Pancreas (tissue), 10 donors: ENCODE results near the gene GABRR3. TPM values are rescaled to one million over a fixed set of nuclear protein-coding genes. Genes with fewer than 3 reads are reported as not detected.

Experiments
- ATAC-seq, 4 donors: fragments of 200-7000 bp; cut with Tn5 transposase; one replicate each; pipeline versions ENCODE4 v1.8.0 to v1.9.1; 2020; ENCODE audit warnings: mild to moderate bottlenecking in 4 of 4, moderate library complexity in 4 of 4
- DNase-seq, 6 donors: peaks; one replicate each; pipeline ENCODE4 v3.0.0-alpha.2; 2020
- FAIRE-seq: peaks from 2 replicates; lab custom pipeline; 2012; peaks lifted over from hg19 to GRCh38; lab: Jason Lieb, UNC
- H3K27ac ChIP-seq, 4 donors: fragments of 200-600 bp; sonication (generic); 1 replicate in 3 of 4; 2 replicates in 1 of 4; pipeline versions ENCODE4 v1.5.0 to v1.8.0; 2020
- H3K27me3 ChIP-seq, 4 donors: fragments of 200-600 bp; one replicate each; pipeline ENCODE4 v1.8.0; 2021
- H3K36me3 ChIP-seq, 3 donors: fragments of 200-600 bp; sonication (generic) in 1 of 3; one replicate each; pipeline versions ENCODE4 v1.5.0 to v1.8.0; 2020 to 2021
- H3K4me1 ChIP-seq, 3 donors: fragments of 200-600 bp; one replicate each; pipeline ENCODE4 v1.8.0; 2021
- H3K4me3 ChIP-seq, 4 donors: fragments of 200-600 bp; sonication (generic) in 2 of 4; one replicate each; pipeline versions ENCODE4 v1.5.0 to v1.8.0; 2020 to 2021
- H3K9me3 ChIP-seq, 4 donors: fragments of 200-600 bp; one replicate each; pipeline ENCODE4 v1.8.0; 2021
- WGBS, 2 donors: extraction: QIAGEN DNeasy Blood & Tissue Kit; methylation state at CpG; one replicate each; pipeline ENCODE4 v1.1.7; 2013; 5-methylcytosine and 5-hydroxymethylcytosine counted together
- intact Hi-C, 3 donors: fragments of 100-400 bp; cut with DNase I; formaldehyde crosslinking; loops; one replicate each; pipeline versions ENCODE4 v1.11.1 to v1.14.2; 2022
- polyA plus RNA-seq, 2 donors: library from polyadenylated mRNA; stranded (reverse); fragments of 200-250 nt; gene quantifications; one replicate each; pipeline ENCODE4 v1.2.3, GENCODE V29; 2013
- total RNA-seq, 6 donors: library from RNA; stranded (reverse); fragmentation: NEBNext Ultra II Directional in 4 of 6; extraction: Animal tissue kit (Norgen Biotek cat#: 25700) in 4 of 6; gene quantifications; one replicate each; pipeline versions ENCODE4 v1.2.1 to v1.2.4, GENCODE V29; 2021 to 2023
- TF ChIP-seq, protein P1 (sequence below), 4 donors: fragments of 200-600 bp; sonication (generic) in 3 of 4; IDR thresholded peaks; one replicate each; pipeline versions ENCODE4 v1.5.0 to v1.8.0; 2021; ENCODE audit warnings: antibody characterized with exemption in 4 of 4
- donor health status: healthy with polysubstance abuse.
- donor health status: DM: no; HTN: no; CAD: no; lungs with moderate emphysema.
- donor health status: DM: no; HTN: no; CAD: no.
- donor health status: control.
- donor health status: control.
- donor health status: Bipolar disorder and iron deficiency.
- donor health status: DM: yes; HTN: yes; CAD: no.
- donor health status: DM: no; HTN: no; CAD: no.
- donor health status: DM: no; HTN: no; CAD: no.
- donor health status: DM: yes; HTN: yes; CAD: no.

Gene GABRR3
- total and polyA plus RNA-seq, 8 donors: 0.02 TPM; not detected in 7

DNA sequence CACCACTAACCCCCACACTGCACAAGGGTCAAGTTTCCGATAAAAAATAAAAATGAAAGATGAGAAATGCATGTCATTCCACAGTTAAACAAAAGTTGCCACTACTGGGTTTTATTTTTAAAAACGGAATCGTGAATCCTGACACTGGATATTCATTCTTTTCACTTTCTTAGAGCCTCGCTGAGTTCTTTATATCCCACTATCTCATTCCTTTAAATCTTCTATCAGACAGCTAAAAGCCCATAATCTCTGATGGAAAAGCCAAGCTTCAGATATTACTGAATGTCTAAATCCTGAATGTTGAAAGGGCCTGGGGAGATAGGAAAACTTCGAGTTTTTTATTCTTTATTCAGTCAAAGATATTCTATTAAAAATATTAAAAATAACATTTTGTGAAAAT, 74.6 kb downstream of the GABRR3 start:
- Histone ChIP-seq H3K27me3 (no peaks in the 10 kb centered on the region), H3K4me3 (no peak overlapping the region), H3K36me3 (peaks cover 0 to 5% (median 0%) of the 10 kb centered on the region in 3 donors), H3K4me1 (peaks cover 0 to 10% (median 9%) of the 10 kb centered on the region in 3 donors), H3K27ac (no peak overlapping the region), H3K9me3 (no peaks in the 10 kb centered on the region)
- intact Hi-C loops: no loop called here
- DNase-seq (no peak), FAIRE-seq (no peak), ATAC-seq (no peak)
- 85 to 91% methylated on average over 5 of the region's 5 CpGs for WGBS, 2 donors
- TF ChIP-seq, protein P1, sequence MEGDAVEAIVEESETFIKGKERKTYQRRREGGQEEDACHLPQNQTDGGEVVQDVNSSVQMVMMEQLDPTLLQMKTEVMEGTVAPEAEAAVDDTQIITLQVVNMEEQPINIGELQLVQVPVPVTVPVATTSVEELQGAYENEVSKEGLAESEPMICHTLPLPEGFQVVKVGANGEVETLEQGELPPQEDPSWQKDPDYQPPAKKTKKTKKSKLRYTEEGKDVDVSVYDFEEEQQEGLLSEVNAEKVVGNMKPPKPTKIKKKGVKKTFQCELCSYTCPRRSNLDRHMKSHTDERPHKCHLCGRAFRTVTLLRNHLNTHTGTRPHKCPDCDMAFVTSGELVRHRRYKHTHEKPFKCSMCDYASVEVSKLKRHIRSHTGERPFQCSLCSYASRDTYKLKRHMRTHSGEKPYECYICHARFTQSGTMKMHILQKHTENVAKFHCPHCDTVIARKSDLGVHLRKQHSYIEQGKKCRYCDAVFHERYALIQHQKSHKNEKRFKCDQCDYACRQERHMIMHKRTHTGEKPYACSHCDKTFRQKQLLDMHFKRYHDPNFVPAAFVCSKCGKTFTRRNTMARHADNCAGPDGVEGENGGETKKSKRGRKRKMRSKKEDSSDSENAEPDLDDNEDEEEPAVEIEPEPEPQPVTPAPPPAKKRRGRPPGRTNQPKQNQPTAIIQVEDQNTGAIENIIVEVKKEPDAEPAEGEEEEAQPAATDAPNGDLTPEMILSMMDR (IDR thresholded peaks at IDR 0.05): no peak

DNA sequence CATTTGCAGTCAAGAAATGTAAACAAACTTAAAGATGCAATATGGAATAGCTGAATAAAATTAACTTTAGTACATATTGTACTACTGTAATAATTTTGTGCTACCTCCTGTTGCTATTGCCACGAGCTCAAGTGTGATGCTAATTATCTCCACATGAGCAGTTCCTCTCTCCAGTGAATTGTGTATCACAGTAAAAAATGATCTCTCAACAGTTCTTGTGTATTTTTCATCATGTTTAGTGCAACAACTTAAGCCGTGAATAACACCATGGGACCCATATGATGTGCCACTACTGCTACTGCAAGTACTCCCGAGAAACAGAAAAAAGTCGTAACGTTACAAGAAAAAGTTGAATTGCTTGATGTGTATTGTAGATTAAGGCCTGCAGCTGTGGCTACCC, 75.2 kb downstream of the GABRR3 start:
- H3K9me3 ChIP-seq: no peaks in the 10 kb centered on the region
- H3K27ac ChIP-seq: no peak overlapping the region
- FAIRE-seq (no peak), DNase-seq (no peak), ATAC-seq (no peak)
- WGBS, 2 donors: 92% methylated on average over 5 of the region's 5 CpGs
- H3K4me1 ChIP-seq: peaks cover 0 to 10% (median 9%) of the 10 kb centered on the region in 3 donors
- peaks cover 0 to 5% (median 0%) of the 10 kb centered on the region in 3 donors for H3K36me3 ChIP-seq
- intact Hi-C loops: no loop called here
- TF ChIP-seq, protein P1 (IDR thresholded peaks at IDR 0.05): no peak
- no peaks in the 10 kb centered on the region for H3K27me3 ChIP-seq
- no peak overlapping the region for H3K4me3 ChIP-seq

- Histone ChIP-seq H3K27ac (no peak overlapping the region), H3K4me3 (no peak overlapping the region), H3K36me3 (peaks cover 0 to 15% (median 9%) of the 10 kb centered on the region in 3 donors), H3K9me3 (no peaks in the 10 kb centered on the region), H3K27me3 (no peaks in the 10 kb centered on the region), H3K4me1 (peaks cover 0 to 10% (median 9%) of the 10 kb centered on the region in 3 donors)
- TF ChIP-seq, protein P1 (IDR thresholded peaks at IDR 0.05): no peak
- no peak for DNase-seq
- intact Hi-C loops: no loop called here
- no peak for FAIRE-seq
- no peak for ATAC-seq
- 94 to 97% methylated on average over 9 of the region's 9 CpGs for whole genome bisulfite sequencing, 2 donors
Observed at GRCh38 chr3:97958796-97959195, 76.3 kb downstream of the GABRR3 start.

DNA sequence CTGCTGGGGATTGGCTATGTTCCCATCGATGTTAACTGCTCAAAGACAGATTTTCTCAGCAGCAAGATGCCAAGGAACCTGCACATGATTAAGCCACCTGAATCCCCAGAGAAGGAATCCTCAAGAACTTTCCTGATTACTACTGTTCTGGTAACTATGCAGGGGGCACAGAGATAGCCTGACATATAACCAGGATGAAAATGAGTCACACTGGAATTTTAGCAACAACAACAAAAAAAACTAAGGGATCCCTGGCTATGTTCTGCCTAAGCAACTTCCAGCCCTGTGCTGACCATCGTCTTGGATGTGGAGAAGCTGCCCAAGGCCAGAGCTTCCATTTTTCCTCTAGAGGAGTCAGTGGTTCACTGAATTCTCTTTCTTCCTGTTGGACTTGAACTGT, 76.7 kb downstream of the GABRR3 start:
- Histone ChIP-seq H3K27ac (no peak overlapping the region), H3K27me3 (no peaks in the 10 kb centered on the region), H3K4me1 (peaks cover 0 to 10% (median 9%) of the 10 kb centered on the region in 3 donors), H3K4me3 (no peak overlapping the region), H3K9me3 (no peaks in the 10 kb centered on the region), H3K36me3 (peaks cover 0 to 19% (median 9%) of the 10 kb centered on the region in 3 donors)
- DNase-seq: no peak
- WGBS, 2 donors: 90 to 92% methylated on average over 2 of the region's 2 CpGs
- TF ChIP-seq, protein P1 (IDR thresholded peaks at IDR 0.05): no peak
- ATAC-seq: no peak
- no peak for FAIRE-seq
- intact Hi-C loops: no loop called here

- ATAC-seq: peak in 2 of 4 donors; percentile 52 to 66
- no peaks in the 10 kb centered on the region for H3K9me3 ChIP-seq
- H3K4me1 ChIP-seq: peaks cover 0 to 10% (median 9%) of the 10 kb centered on the region in 3 donors
- H3K36me3 ChIP-seq: peaks cover 0 to 22% (median 13%) of the 10 kb centered on the region in 3 donors
- intact Hi-C loops: no loop called here
- no peaks in the 10 kb centered on the region for H3K27me3 ChIP-seq
- WGBS, 2 donors: 80 to 83% methylated on average over 8 of the region's 8 CpGs
- TF ChIP-seq, protein P1 (IDR thresholded peaks at IDR 0.05): no peak
- H3K4me3 ChIP-seq: no peak overlapping the region
- no peak overlapping the region for H3K27ac ChIP-seq
- no peak for DNase-seq
- FAIRE-seq: no peak
Observed at GRCh38 chr3:97957617-97958311, 77.4 kb downstream of the GABRR3 start.
